ENCODE data around the gene EXOSC10.

- TF ChIP-seq, protein P1, sequence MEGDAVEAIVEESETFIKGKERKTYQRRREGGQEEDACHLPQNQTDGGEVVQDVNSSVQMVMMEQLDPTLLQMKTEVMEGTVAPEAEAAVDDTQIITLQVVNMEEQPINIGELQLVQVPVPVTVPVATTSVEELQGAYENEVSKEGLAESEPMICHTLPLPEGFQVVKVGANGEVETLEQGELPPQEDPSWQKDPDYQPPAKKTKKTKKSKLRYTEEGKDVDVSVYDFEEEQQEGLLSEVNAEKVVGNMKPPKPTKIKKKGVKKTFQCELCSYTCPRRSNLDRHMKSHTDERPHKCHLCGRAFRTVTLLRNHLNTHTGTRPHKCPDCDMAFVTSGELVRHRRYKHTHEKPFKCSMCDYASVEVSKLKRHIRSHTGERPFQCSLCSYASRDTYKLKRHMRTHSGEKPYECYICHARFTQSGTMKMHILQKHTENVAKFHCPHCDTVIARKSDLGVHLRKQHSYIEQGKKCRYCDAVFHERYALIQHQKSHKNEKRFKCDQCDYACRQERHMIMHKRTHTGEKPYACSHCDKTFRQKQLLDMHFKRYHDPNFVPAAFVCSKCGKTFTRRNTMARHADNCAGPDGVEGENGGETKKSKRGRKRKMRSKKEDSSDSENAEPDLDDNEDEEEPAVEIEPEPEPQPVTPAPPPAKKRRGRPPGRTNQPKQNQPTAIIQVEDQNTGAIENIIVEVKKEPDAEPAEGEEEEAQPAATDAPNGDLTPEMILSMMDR (IDR thresholded peaks at IDR 0.05): no peak
- TF ChIP-seq POLR2A (IDR thresholded peaks at IDR 0.05) (no peak), POLR2AphosphoS5 (IDR thresholded peaks at IDR 0.05) (no peak)
Observed at GRCh38 chr1:11126569-11126968, 26.9 kb upstream of the EXOSC10 start.
